ENCODE measurements around the gene ZC3H14. TPM values are rescaled to one million over a fixed set of nuclear protein-coding genes. Genes with fewer than 3 reads are reported as not detected.

The ZC3H14 gene
- total RNA-seq, 2 donors from 2014 or later = 52.6 to 54.3 TPM

GRCh38 chr14:88588081-88588480 is 25.2 kb downstream of the ZC3H14 start:
- Histone ChIP-seq H3K4me1 (no peaks in the 10 kb centered on the region), H3K27ac (no peak overlapping the region), H3K9me3 (no peaks in the 10 kb centered on the region), H3K36me3 (no peaks in the 10 kb centered on the region), H3K27me3 (no peaks in the 10 kb centered on the region), H3K9ac (ENCODE audit: low read depth in 2 of 2, low read length in 2 of 2) (no peak overlapping the region), H3K4me3 (no peak overlapping the region)
- intact Hi-C loops (cut with DNase I) = no loop called here
- no peak for TF ChIP-seq CTCF (IDR thresholded peaks at IDR 0.05)
- no peak for DNase-seq

DNA sequence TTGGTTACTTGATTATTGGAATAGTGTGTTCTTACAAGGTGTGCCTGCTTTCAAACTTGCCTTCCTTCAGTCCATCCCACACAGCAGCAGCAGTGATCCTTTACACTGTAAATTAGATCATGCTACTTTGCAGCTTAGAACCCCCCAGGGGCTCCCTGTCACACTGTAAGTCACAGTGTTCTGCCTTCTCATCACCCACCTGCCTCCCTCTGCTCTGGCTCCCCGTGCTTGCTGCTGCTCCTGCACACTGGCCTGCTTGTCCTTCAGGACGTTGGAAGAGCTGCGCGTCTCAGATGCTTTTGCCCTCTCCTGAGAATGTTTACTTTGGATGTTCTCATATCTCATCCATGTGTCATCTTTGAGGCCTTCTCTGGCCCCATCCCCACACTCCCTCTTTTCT is 27.3 kb downstream of the ZC3H14 start:
- Histone ChIP-seq H3K9me3 (no peaks in the 10 kb centered on the region), H3K27ac (no peak overlapping the region), H3K9ac (ENCODE audit: low read depth in 2 of 2, low read length in 2 of 2) (no peak overlapping the region), H3K36me3 (no peaks in the 10 kb centered on the region), H3K4me3 (no peak overlapping the region), H3K4me1 (no peaks in the 10 kb centered on the region), H3K27me3 (no peaks in the 10 kb centered on the region)
- intact Hi-C loops (cut with DNase I) = no loop called here
- no peak for TF ChIP-seq CTCF (IDR thresholded peaks at IDR 0.05)
- no peak for DNase-seq

DNA sequence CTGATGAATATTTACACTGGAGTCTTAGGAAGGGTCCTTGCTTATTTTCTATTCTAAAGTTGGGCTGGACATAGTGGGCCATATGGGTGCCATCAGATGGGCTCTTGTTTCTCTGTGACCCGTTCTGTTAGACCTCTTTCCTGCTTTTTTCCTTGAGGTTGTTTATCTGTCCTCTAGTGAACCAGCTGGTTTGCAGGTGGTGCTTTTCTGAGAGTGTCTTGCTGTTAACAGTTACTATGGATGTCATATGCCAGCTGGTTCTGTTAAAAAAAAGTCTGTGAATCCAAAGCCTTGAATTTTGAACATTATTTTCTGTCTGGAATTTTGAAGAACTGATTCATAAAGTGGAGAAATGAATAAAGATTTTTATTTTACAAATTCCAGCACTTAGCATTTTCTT is 29.2 kb downstream of the ZC3H14 start:
- no peak overlapping the region for H3K9ac ChIP-seq (ENCODE audit: low read depth in 2 of 2, low read length in 2 of 2)
- H3K4me3 ChIP-seq = no peak overlapping the region
- intact Hi-C loops (cut with DNase I) = no loop called here
- DNase-seq = no peak
- H3K9me3 ChIP-seq = no peaks in the 10 kb centered on the region
- H3K27ac ChIP-seq = no peak overlapping the region
- H3K27me3 ChIP-seq = no peaks in the 10 kb centered on the region
- H3K36me3 ChIP-seq = no peaks in the 10 kb centered on the region
- no peak for TF ChIP-seq CTCF (IDR thresholded peaks at IDR 0.05)
- H3K4me1 ChIP-seq = no peaks in the 10 kb centered on the region

DNA sequence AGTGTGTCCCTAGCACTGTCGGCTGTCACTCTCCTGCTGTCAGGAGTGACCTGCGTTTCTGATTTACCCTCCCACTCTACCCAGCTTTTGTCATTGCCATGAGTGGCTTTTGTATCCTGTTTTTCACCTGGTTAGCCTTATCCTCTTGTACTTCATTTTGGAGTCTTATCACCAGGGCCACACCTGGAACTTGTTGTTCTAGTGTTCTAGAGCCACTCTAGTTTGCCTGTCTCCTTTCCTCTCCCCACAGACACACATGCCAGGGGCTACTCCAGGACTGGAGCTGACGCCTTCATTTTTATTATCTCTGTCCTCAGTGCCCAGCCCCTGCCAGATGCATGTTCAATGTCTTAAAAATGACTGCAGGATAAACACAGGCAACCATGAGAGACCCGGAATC is 34.2 kb downstream of the ZC3H14 start:
- H3K36me3 ChIP-seq = peaks cover 4% of the 10 kb centered on the region
- TF ChIP-seq CTCF (IDR thresholded peaks at IDR 0.05) = no peak
- no peak overlapping the region for H3K27ac ChIP-seq
- intact Hi-C loops (cut with DNase I) = no loop called here
- H3K9ac ChIP-seq (ENCODE audit: low read depth in 2 of 2, low read length in 2 of 2) = no peak overlapping the region
- H3K4me1 ChIP-seq = no peaks in the 10 kb centered on the region
- H3K4me3 ChIP-seq = no peak overlapping the region
- H3K9me3 ChIP-seq = no peaks in the 10 kb centered on the region
- DNase-seq = no peak
- H3K27me3 ChIP-seq = no peaks in the 10 kb centered on the region

- no peak for DNase-seq
- H3K36me3 ChIP-seq = peaks cover 4% of the 10 kb centered on the region
- intact Hi-C loops (cut with DNase I) = no loop called here
- H3K27ac ChIP-seq = no peak overlapping the region
- no peak overlapping the region for H3K4me3 ChIP-seq
- H3K4me1 ChIP-seq = no peaks in the 10 kb centered on the region
- H3K27me3 ChIP-seq = no peaks in the 10 kb centered on the region
- no peak for TF ChIP-seq CTCF (IDR thresholded peaks at IDR 0.05)
- H3K9me3 ChIP-seq = no peaks in the 10 kb centered on the region
- no peak overlapping the region for H3K9ac ChIP-seq (ENCODE audit: low read depth in 2 of 2, low read length in 2 of 2)
These were observed 34.8 kb downstream of the ZC3H14 start for GRCh38 chr14:88597601-88598000.
